ENCODE data around the gene PSMA7. TPM values are rescaled to one million over a fixed set of nuclear protein-coding genes. Genes with fewer than 3 reads are reported as not detected.

PSMA7 gene
- total RNA-seq, 1 donor = 237 TPM

DNA sequence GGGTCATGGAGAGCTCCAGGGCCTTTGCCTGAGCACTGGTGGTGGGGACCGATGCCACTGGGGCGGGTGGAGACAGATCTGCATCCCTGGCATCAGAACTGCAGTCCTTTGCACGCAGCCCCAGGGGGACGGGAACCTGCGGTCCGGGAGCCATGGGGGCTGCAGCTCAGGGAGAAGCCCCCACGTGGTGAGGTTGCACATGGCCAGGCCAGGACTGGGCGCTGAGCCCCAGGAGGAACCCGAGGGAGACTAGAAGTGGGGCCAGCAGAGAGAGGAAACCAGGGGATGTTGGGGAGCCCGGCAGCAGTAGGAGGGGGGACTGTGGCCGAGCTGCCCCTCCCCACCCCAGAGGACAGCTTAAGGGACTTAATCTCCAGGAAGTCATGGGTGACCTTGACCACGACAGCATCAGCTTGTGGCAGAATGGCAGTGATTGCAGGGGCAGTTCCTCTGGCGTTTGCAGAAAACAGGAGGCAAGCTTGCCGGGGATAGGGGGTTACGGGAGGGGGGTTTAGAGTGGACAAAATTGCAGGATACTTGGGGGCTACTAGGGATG is 38.9 kb downstream of the PSMA7 start:
- no peak overlapping the region for H3K4me3 ChIP-seq (ENCODE audit: low read depth, low read length)
- no peak for DNase-seq (ENCODE audit: low read depth)
- TF ChIP-seq, protein P1, sequence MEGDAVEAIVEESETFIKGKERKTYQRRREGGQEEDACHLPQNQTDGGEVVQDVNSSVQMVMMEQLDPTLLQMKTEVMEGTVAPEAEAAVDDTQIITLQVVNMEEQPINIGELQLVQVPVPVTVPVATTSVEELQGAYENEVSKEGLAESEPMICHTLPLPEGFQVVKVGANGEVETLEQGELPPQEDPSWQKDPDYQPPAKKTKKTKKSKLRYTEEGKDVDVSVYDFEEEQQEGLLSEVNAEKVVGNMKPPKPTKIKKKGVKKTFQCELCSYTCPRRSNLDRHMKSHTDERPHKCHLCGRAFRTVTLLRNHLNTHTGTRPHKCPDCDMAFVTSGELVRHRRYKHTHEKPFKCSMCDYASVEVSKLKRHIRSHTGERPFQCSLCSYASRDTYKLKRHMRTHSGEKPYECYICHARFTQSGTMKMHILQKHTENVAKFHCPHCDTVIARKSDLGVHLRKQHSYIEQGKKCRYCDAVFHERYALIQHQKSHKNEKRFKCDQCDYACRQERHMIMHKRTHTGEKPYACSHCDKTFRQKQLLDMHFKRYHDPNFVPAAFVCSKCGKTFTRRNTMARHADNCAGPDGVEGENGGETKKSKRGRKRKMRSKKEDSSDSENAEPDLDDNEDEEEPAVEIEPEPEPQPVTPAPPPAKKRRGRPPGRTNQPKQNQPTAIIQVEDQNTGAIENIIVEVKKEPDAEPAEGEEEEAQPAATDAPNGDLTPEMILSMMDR (IDR thresholded peaks at IDR 0.05; ENCODE audit: insufficient read depth, low read length) = no peak

GRCh38 chr20:62103508-62104233 is 39.5 kb downstream of the PSMA7 start:
- no peak overlapping the region for H3K4me3 ChIP-seq (ENCODE audit: low read depth, low read length)
- DNase-seq (ENCODE audit: low read depth) = no peak
- TF ChIP-seq, protein P1 (IDR thresholded peaks at IDR 0.05; ENCODE audit: insufficient read depth, low read length) = no peak

GRCh38 chr20:62101078-62101477 is 42.1 kb downstream of the PSMA7 start:
- TF ChIP-seq, protein P1 (IDR thresholded peaks at IDR 0.05; ENCODE audit: insufficient read depth, low read length) = no peak
- no peak for DNase-seq (ENCODE audit: low read depth)
- H3K4me3 ChIP-seq (ENCODE audit: low read depth, low read length) = no peak overlapping the region

- H3K4me3 ChIP-seq (ENCODE audit: low read depth, low read length) = no peak overlapping the region
- DNase-seq (ENCODE audit: low read depth) = no peak
- TF ChIP-seq, protein P1 (IDR thresholded peaks at IDR 0.05; ENCODE audit: insufficient read depth, low read length) = no peak
These were observed 45.2 kb downstream of the PSMA7 start for GRCh38 chr20:62097881-62098407.

- no peak overlapping the region for H3K4me3 ChIP-seq (ENCODE audit: low read depth, low read length)
These were observed 46.5 kb downstream of the PSMA7 start for GRCh38 chr20:62096421-62097380.

GRCh38 chr20:62089393-62089792 is 53.8 kb downstream of the PSMA7 start:
- TF ChIP-seq, protein P1 (IDR thresholded peaks at IDR 0.05; ENCODE audit: insufficient read depth, low read length) = no peak
- no peak for DNase-seq (ENCODE audit: low read depth)
- no peak overlapping the region for H3K4me3 ChIP-seq (ENCODE audit: low read depth, low read length)

More at GRCh38 chr20:62096421-62097380, 46.5 kb downstream of the PSMA7 start:
- no peak for DNase-seq (ENCODE audit: low read depth)
- TF ChIP-seq, protein P1 (IDR thresholded peaks at IDR 0.05; ENCODE audit: insufficient read depth, low read length) = no peak

Data from fibroblast of the aortic adventitia (primary cell).